ENCODE results near the gene SNAP47.

The SNAP47 gene

DNA sequence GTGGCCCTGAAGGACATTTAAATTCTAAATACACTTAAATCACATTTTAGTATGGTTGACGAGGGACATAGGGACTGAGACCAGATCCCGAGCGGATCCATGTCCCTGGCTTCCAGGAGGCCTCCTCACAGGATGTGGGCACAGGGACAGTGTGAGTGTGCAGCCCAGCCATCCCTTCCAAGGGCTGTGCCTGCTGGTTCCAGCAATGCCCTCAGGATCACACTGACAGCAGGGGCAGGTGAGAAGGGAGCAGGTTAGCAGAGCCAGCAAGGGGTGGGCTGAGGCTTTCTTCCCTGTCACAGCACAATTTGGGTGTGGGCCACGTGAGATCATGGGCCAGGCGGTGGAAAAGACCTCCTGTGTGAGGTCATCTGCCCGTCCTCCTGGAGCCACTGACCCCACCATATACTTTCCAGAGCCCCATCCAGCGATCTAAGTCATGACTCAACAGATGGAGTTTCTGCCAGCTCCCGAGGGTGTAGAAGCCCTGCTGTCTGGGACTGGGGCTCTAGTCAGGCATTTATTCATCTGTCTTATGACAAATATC lies 43.2 kb downstream of the SNAP47 start:
- DNase-seq = no peak
- H3K27me3 ChIP-seq (replicated peaks) = no peaks in the 10 kb centered on the region
- TF ChIP-seq, protein P1, sequence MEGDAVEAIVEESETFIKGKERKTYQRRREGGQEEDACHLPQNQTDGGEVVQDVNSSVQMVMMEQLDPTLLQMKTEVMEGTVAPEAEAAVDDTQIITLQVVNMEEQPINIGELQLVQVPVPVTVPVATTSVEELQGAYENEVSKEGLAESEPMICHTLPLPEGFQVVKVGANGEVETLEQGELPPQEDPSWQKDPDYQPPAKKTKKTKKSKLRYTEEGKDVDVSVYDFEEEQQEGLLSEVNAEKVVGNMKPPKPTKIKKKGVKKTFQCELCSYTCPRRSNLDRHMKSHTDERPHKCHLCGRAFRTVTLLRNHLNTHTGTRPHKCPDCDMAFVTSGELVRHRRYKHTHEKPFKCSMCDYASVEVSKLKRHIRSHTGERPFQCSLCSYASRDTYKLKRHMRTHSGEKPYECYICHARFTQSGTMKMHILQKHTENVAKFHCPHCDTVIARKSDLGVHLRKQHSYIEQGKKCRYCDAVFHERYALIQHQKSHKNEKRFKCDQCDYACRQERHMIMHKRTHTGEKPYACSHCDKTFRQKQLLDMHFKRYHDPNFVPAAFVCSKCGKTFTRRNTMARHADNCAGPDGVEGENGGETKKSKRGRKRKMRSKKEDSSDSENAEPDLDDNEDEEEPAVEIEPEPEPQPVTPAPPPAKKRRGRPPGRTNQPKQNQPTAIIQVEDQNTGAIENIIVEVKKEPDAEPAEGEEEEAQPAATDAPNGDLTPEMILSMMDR (IDR thresholded peaks at IDR 0.05; ENCODE audit: low read depth, low read length, missing control alignments) = no peak
- no peaks in the 10 kb centered on the region for H3K36me3 ChIP-seq (replicated peaks)
- H3K4me3 ChIP-seq (ENCODE audit: low read depth, low read length) = no peak overlapping the region
- in situ Hi-C loops (cut with HindIII; ENCODE audit: low pct_ligation_motif_present, low sequenced_read_pairs) = no loop called here
- no peak overlapping the region for H3K27ac ChIP-seq

DNA sequence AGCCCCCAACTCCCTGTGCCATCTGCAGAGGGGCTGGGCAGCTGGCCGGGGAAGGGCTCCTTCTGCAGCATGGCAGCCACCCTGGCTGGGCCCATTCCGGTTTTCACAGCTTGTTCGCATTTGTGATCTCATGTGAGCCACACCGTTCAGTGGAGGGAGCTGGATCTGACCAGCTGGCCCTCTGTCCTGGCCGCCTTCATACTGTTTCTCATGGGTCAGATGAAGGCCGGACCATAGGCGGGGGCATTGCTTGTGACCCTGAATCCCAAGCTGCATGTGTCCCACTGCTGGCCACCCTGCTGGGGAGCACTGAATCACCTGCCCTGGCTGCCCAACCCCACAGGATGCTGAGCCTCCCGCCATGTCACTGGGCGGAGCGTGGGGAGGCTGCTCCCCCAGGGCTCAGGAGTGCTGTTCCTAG lies 43.8 kb downstream of the SNAP47 start:
- no peaks in the 10 kb centered on the region for H3K27me3 ChIP-seq (replicated peaks)
- H3K27ac ChIP-seq = no peak overlapping the region
- TF ChIP-seq, protein P1 (IDR thresholded peaks at IDR 0.05; ENCODE audit: low read depth, low read length, missing control alignments) = no peak
- in situ Hi-C loops (cut with HindIII; ENCODE audit: low pct_ligation_motif_present, low sequenced_read_pairs) = no loop called here
- H3K36me3 ChIP-seq (replicated peaks) = no peaks in the 10 kb centered on the region
- H3K4me3 ChIP-seq (ENCODE audit: low read depth, low read length) = no peak overlapping the region
- no peak for DNase-seq

DNA sequence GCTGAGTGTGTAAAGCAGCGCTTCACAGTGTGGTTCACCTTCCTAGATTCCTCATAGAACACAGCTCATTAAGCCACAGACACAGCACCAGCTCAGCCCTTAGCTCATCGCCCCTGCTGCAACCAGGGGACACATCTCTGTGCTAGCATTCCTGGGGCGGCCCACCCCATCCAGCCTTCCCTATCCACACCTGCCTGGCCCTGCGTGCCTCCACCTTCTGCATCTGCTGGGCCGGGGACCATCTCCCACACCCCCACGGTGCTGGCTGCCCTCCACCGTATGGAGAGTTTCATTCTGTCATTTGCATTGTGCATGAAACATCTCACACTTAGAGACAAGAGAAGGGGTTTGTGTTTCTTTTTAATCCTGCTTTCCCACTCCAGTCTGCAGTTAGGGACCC lies 44.5 kb downstream of the SNAP47 start:
- no peak overlapping the region for H3K4me3 ChIP-seq (ENCODE audit: low read depth, low read length)
- in situ Hi-C loops (cut with HindIII; ENCODE audit: low pct_ligation_motif_present, low sequenced_read_pairs) = no loop called here
- no peaks in the 10 kb centered on the region for H3K27me3 ChIP-seq (replicated peaks)
- no peak for DNase-seq
- H3K36me3 ChIP-seq (replicated peaks) = no peaks in the 10 kb centered on the region
- no peak overlapping the region for H3K27ac ChIP-seq
- TF ChIP-seq, protein P1 (IDR thresholded peaks at IDR 0.05; ENCODE audit: low read depth, low read length, missing control alignments) = no peak

DNA sequence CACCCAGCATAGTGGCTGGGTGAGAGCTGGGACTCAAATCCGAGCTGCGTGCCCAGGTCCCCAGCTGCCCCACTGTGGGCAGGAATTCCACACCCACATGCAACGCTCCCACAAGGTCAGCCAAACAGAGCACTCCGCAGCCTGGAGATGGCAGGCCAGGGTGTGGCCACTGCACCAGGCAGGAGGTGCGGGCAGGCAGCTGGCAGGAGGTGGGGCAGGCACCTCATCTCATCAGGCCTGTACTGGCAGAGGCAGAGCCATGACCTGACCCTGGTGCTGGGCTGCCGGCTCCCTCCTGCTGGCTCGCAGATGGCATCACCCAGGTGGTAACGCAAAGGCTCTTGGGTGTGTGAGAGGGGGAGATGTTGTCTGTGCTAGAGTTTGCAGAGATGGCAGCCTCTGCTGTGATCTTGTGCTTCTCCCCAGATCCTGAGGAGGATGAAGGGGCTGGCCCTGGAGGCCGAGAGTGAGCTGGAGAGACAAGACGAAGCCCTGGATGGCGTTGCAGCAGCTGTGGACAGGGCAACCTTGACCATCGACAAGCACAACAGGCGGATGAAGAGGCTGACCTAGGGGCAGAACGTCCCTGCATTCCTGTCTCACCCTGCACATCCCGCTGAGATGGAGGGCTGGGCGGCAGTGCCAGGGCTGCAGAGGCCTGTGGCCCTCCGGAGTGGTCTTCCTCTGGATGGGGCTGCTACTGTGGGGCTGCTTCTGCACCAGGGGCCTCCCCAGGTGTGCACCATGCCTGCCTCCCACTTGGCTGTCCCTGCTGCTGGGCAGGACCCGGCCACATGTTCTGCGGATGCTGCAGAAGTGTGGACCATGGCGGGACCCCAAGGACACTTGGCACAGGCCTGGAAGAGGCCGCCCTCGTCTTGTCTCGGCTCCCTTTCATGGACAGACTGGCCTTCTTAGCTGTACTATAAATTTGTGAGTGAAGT lies 45.1 kb downstream of the SNAP47 start:
- in situ Hi-C loops (cut with HindIII; ENCODE audit: low pct_ligation_motif_present, low sequenced_read_pairs) = no loop called here
- H3K4me3 ChIP-seq (ENCODE audit: low read depth, low read length) = no peak overlapping the region
- no peaks in the 10 kb centered on the region for H3K27me3 ChIP-seq (replicated peaks)
- no peak overlapping the region for H3K27ac ChIP-seq
- TF ChIP-seq, protein P1 (IDR thresholded peaks at IDR 0.05; ENCODE audit: low read depth, low read length, missing control alignments) = no peak
- no peaks in the 10 kb centered on the region for H3K36me3 ChIP-seq (replicated peaks)
- DNase-seq = no peak

DNA sequence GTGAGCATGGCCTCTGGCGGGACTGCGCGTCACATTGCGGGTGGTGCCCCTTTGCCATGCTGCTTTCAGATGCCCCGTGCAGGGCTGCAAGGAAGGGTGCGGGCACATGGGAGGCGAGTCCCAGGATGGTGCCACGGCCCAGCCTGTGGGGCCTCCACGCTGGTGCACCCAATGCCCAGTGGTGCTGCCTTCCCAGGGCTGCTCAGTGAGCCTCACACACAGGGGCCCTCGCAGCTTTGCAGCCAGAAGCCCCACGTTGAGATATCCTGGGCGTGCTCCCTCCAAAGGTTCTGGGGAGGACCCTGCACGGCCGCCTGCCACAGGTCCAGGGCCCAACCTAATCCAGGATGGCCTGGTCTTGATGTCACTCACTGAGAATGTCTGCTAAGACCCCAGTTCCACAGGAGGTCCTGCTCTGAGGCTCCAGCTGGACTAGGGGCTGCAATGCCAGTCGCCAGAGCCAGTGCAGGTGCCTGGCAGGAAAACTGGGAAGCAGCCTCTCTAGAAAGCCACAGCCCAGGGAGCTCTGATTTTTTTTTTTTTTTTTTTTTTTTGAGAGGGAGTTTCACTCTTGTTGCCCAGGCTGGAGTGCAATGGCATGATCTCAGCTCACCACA lies 46.2 kb downstream of the SNAP47 start:
- in situ Hi-C loops (cut with HindIII; ENCODE audit: low pct_ligation_motif_present, low sequenced_read_pairs) = no loop called here

More for the DNA sequence above, 46.2 kb downstream of the SNAP47 start:
- no peak overlapping the region for H3K4me3 ChIP-seq (ENCODE audit: low read depth, low read length)
- no peak overlapping the region for H3K27ac ChIP-seq
- no peaks in the 10 kb centered on the region for H3K27me3 ChIP-seq (replicated peaks)
- DNase-seq = no peak
- TF ChIP-seq, protein P1 (IDR thresholded peaks at IDR 0.05; ENCODE audit: low read depth, low read length, missing control alignments) = no peak
- no peaks in the 10 kb centered on the region for H3K36me3 ChIP-seq (replicated peaks)

Measured in brain microvascular endothelial cell (primary cell).